Measurements from ENCODE around the gene MED25.

MED25 gene

DNA sequence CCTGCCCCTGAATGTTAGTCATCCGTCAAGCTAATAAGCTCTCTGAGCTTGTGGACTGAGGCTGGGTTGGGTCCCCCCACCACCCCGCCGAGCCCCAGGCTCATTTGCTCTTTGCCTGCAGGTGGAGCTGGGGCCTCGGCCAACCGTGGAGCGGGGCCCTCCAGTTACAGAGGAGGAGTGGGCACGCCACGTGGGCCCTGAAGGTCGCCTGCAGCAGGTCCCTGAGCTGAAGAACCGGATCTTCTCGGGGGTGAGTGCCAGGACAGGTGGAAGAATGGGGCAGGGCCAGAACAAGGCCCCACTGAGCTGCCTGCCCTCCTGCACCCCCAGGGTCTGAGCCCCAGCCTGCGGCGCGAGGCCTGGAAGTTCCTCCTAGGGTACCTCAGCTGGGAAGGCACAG is 64.6 kb downstream of the MED25 start:
- no peak for ATAC-seq
- peaks cover 68% of the 10 kb centered on the region for H3K36me3 Mint-ChIP-seq
- no peak overlapping the region for H3K27ac Mint-ChIP-seq
- no peak overlapping the region for H3K4me3 Mint-ChIP-seq
- H3K9me3 Mint-ChIP-seq = no peaks in the 10 kb centered on the region
- H3K27me3 Mint-ChIP-seq = no peaks in the 10 kb centered on the region
- peaks cover 24% of the 10 kb centered on the region for H3K4me1 Mint-ChIP-seq

DNA sequence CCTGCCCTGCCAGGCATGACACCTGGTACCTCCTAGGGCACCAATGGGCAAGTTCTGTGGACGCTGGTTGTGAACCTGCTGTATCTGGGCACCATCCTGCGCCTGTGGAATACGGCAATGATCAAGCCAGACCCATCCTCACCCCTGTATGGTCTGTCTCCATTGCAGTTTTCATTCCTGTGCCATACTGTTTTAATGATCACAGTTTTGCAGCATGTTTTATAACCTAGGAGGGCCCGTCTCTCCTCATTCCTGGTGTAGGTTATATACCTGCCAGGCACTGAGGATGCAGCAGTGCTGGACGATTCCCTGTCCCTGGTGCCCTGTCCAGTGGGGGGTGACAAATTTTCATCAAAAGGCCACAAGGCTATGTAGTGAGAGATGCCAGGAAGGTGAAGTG is 65.0 kb downstream of the MED25 start:
- Mint-ChIP-seq H3K27me3 (no peaks in the 10 kb centered on the region), H3K27ac (no peak overlapping the region), H3K36me3 (peaks cover 65% of the 10 kb centered on the region), H3K4me1 (peaks cover 25% of the 10 kb centered on the region), H3K4me3 (peak overlapping the region; percentile 32), H3K9me3 (no peaks in the 10 kb centered on the region)
- no peak for ATAC-seq

DNA sequence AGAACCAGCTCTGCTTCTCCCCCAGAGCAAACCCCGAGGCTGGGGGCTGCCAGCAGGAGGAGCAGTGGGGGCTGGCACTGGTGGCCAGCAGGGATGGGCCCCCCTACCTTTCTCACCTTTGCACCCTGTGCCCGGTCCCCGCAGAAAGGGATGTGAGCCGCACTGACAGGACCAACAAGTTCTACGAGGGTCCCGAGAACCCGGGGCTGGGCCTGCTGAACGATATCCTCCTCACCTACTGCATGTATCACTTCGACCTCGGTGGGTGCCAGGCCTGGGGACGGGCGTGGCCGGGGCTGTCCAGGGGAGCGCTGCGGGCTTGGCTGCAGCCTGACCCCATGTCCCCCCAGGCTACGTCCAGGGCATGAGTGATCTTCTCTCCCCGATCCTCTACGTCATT is 66.0 kb downstream of the MED25 start:
- H3K4me3 Mint-ChIP-seq = no peak overlapping the region
- peaks cover 24% of the 10 kb centered on the region for H3K4me1 Mint-ChIP-seq
- peaks cover 69% of the 10 kb centered on the region for H3K36me3 Mint-ChIP-seq
- H3K27me3 Mint-ChIP-seq = no peaks in the 10 kb centered on the region
- H3K9me3 Mint-ChIP-seq = no peaks in the 10 kb centered on the region
- no peak for ATAC-seq
- H3K27ac Mint-ChIP-seq = no peak overlapping the region

DNA sequence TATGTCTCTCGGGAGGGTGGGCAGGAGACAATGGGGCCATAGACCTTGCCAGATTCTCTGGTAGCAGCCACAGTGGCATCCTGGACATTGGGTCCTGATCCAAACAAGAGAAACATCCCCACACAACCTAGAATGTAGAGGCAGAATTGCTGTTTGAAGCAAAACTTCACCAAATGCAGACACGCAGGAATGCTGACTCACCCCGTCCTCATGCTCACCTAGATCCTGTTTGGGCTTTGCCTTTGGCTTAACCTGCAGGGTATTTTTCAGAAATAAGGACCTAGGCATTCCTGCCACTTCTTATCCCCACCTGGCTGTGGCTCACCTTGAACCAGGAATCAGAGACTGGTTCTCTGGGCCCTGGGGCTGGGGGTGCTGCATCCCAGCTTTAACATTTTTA is 66.7 kb downstream of the MED25 start:
- peaks cover 27% of the 10 kb centered on the region for H3K4me1 Mint-ChIP-seq
- H3K36me3 Mint-ChIP-seq = peaks cover 72% of the 10 kb centered on the region
- H3K27ac Mint-ChIP-seq = no peak overlapping the region
- H3K4me3 Mint-ChIP-seq = no peak overlapping the region
- no peaks in the 10 kb centered on the region for H3K9me3 Mint-ChIP-seq
- ATAC-seq = no peak
- no peaks in the 10 kb centered on the region for H3K27me3 Mint-ChIP-seq
